K562 (cell line): ENCODE results near the gene ENOX2. TPM values are rescaled to one million over a fixed set of nuclear protein-coding genes. Genes with fewer than 3 reads are reported as not detected.

ENCODE experiments used
- ATAC-seq: fragments of 200-7000 bp; cut with Tn5 transposase; 3 replicates; pipeline ENCODE4 v1.9.1; 2020; ENCODE audit warnings: moderate library complexity
- BruUV-seq: library from RNA; stranded (reverse); fragments of 400-500 nt; replicated peaks from 2 replicates; lab custom pipeline; 2021; lab: Mats Ljungman, UMichigan
- CTCF ChIA-PET: fragments of 300-600 bp; formaldehyde crosslinking; extraction: SDS; loops from one replicate; lab custom pipeline; 2021; ENCODE audit warnings: low intra/inter-chr PET ratio; lab: Yijun Ruan, JAX
- POLR2A ChIA-PET: fragments of 300-600, 350-650 bp; sonication (Branson Sonifier 250); formaldehyde crosslinking; extraction: SDS; loops from one replicate; lab custom pipeline; 2021; ENCODE audit warnings: antibody characterized with exemption, inconsistent platforms; lab: Yijun Ruan, JAX
- DNase-seq, 4 experiments: peaks; one replicate each; pipeline versions ENCODE4 v3.0.0 to v3.0.0-alpha.2; 2011 to 2018; ENCODE audit warnings: low spot score in 3 of 4, mixed read lengths in 3 of 4; ENCODE audit errors: extremely low read depth in 1 of 4
- FAIRE-seq: peaks from 2 replicates; lab custom pipeline; 2011; peaks lifted over from hg19 to GRCh38; lab: Jason Lieb, UNC
- H2AFZ ChIP-seq: 2 replicates; pipeline ENCODE4 v1.6.0; 2011; ENCODE audit warnings: low read depth, low read length, control low read depth, inconsistent platforms
- H3K27ac ChIP-seq: fragments of 200-600 bp; 3 replicates; pipeline ENCODE4 v1.8.0; 2011; ENCODE audit warnings: low read depth, mild to moderate bottlenecking, control low read depth, inconsistent platforms, low read length, moderate library complexity, mixed read lengths; ENCODE audit errors: extremely low read depth
- H3K27me3 ChIP-seq, 2 experiments: fragments of 300-600 bp in 1 of 2; 2 replicates in 1 of 2; 3 replicates in 1 of 2; pipeline versions ENCODE4 v1.6.0 to v1.8.0; 2011; ENCODE audit warnings: inconsistent platforms in 2 of 2, low read length in 2 of 2, mild to moderate bottlenecking in 1 of 2, mixed read lengths in 1 of 2, moderate library complexity in 1 of 2; ENCODE audit not compliant: control insufficient read depth in 2 of 2, insufficient read depth in 2 of 2
- H3K36me3 ChIP-seq: fragments of 300-600 bp; 3 replicates; pipeline ENCODE4 v1.8.0; 2011; ENCODE audit warnings: mild to moderate bottlenecking, low read length, inconsistent platforms; ENCODE audit not compliant: control insufficient read depth, insufficient read depth
- H3K4me1 ChIP-seq, 2 experiments: fragments of 200-600 bp in 1 of 2; replicated peaks in 1 of 2; 2 replicates in 1 of 2; 3 replicates in 1 of 2; pipeline versions ENCODE4 v1.5.1 to v1.8.0; 2011; ENCODE audit warnings: inconsistent platforms in 2 of 2, low read length in 2 of 2, mild to moderate bottlenecking in 1 of 2, mixed read lengths in 1 of 2, moderate library complexity in 1 of 2; ENCODE audit not compliant: control insufficient read depth in 2 of 2, insufficient read depth in 2 of 2
- H3K4me2 ChIP-seq: 2 replicates; pipeline ENCODE4 v1.6.1; 2011; ENCODE audit warnings: low read length, control low read depth, inconsistent platforms, mixed read lengths; ENCODE audit not compliant: insufficient read depth
- H3K4me3 ChIP-seq: fragments of 200-600 bp; sonication (generic), shearing (Covaris generic); 2 replicates; pipeline ENCODE4 v1.5.1; 2016; ENCODE audit warnings: control low read depth, inconsistent platforms
- H3K79me2 ChIP-seq: fragments of 200-600 bp; 3 replicates; pipeline ENCODE4 v1.8.0; 2011; ENCODE audit warnings: low read length, inconsistent platforms; ENCODE audit not compliant: control insufficient read depth, insufficient read depth
- H3K9ac ChIP-seq, 2 experiments: 2 replicates each; pipeline versions ENCODE4 v1.6.0 to v1.6.1; 2011; ENCODE audit warnings: low read depth in 2 of 2, low read length in 2 of 2, control low read depth in 1 of 2, inconsistent platforms in 1 of 2, mild to moderate bottlenecking in 1 of 2, mixed read lengths in 1 of 2; ENCODE audit not compliant: insufficient read depth in 1 of 2
- H3K9me1 ChIP-seq: one replicate; pipeline ENCODE4 v1.6.0; 2011; ENCODE audit warnings: inconsistent platforms, mild to moderate bottlenecking, low read length, moderate library complexity; ENCODE audit not compliant: control insufficient read depth, insufficient read depth
- H3K9me3 ChIP-seq: replicated peaks from 2 replicates; pipeline ENCODE4 v1.5.1; 2011; ENCODE audit warnings: low read depth, low read length, inconsistent platforms; ENCODE audit not compliant: control insufficient read depth, insufficient read depth
- H4K20me1 ChIP-seq: replicated peaks from 2 replicates; pipeline ENCODE4 v1.6.1; 2011; ENCODE audit warnings: low read length, inconsistent platforms, mixed read lengths; ENCODE audit not compliant: control insufficient read depth, insufficient read depth
- ESRRA ChIP-seq: fragments of 450-650 bp; IDR thresholded peaks from 2 replicates; pipeline ENCODE4 v1.6.1; 2014; ENCODE audit warnings: low read depth, mild to moderate bottlenecking, moderate library complexity, borderline replicate concordance
- GABPA ChIP-seq: fragments of 200-800 bp; sonication (Bioruptor generic); conservative IDR thresholded peaks from 2 replicates; pipeline ENCODE4 v1.6.1; 2016; ENCODE audit warnings: low read depth, missing genetic modification characterization, missing compliant biosample characterization
- HMG20A ChIP-seq: fragments of 450-650 bp; formaldehyde crosslinking; conservative IDR thresholded peaks from 2 replicates; pipeline ENCODE4 v1.4.0; 2020; ENCODE audit warnings: mild to moderate bottlenecking, mixed read lengths
- NBN ChIP-seq: fragments of 450-650 bp; IDR thresholded peaks from 2 replicates; pipeline ENCODE4 v1.6.1; 2016; ENCODE audit warnings: low read depth, mild to moderate bottlenecking
- NR1H2 ChIP-seq: sonication (generic); formaldehyde crosslinking; IDR thresholded peaks from 2 replicates; pipeline ENCODE4 v1.4.0; 2020; ENCODE audit warnings: mild to moderate bottlenecking, missing genetic modification reagents
- RAD21 ChIP-seq, 2 experiments: fragments of 250-450 bp in 1 of 2; fragments of 450-650 bp in 1 of 2; sonication (Bioruptor Pico) in 1 of 2; formaldehyde crosslinking in 1 of 2; IDR thresholded peaks in 1 of 2; conservative IDR thresholded peaks in 1 of 2; 2 replicates each; pipeline versions ENCODE4 v1.4.0 to v1.8.0; 2020 to 2022; ENCODE audit warnings: mild to moderate bottlenecking in 2 of 2, moderate library complexity in 1 of 2
- ZFP36 ChIP-seq: fragments of 150-350 bp; IDR thresholded peaks from 2 replicates; pipeline ENCODE4 v1.6.1; 2018; ENCODE audit warnings: low read length, low read depth; ENCODE audit not compliant: partially characterized antibody
- ZNF239 ChIP-seq: fragments of 250-450 bp; sonication (Bioruptor Pico); IDR thresholded peaks from 2 replicates; pipeline ENCODE4 v1.4.0; 2020; ENCODE audit warnings: mild to moderate bottlenecking
- ZNF316 ChIP-seq: fragments of 450-650 bp; IDR thresholded peaks from 2 replicates; pipeline ENCODE4 v1.6.1; 2016
- ZNF76 ChIP-seq: fragments of 250-450 bp; sonication (Bioruptor Pico); IDR thresholded peaks from 2 replicates; pipeline ENCODE4 v1.4.0; 2020; ENCODE audit warnings: mild to moderate bottlenecking, moderate library complexity, borderline replicate concordance
- WGBS: fragments of 100-300 bp; shearing (Covaris generic); methylation state at CpG from one replicate; pipeline ENCODE4 v1.1.6; 2016; ENCODE audit warnings: low coverage, mixed read lengths; ENCODE audit not compliant: insufficient coverage; ENCODE audit errors: missing lambda C conversion rate; 5-methylcytosine and 5-hydroxymethylcytosine counted together
- in situ Hi-C: fragments of 300-500 bp; cut with MboI; formaldehyde crosslinking; loops from 4 replicates; pipeline ENCODE4 v1.15.0; 2018; ENCODE audit warnings: inconsistent platforms, mixed read lengths
- intact Hi-C: fragments of 100-400 bp; cut with micrococcal nuclease; formaldehyde crosslinking; loops from 2 replicates; pipeline ENCODE4 v1.14.2; 2022
- polyA plus RNA-seq, 8 experiments: library from polyadenylated mRNA; depleted of rRNA in 4 of 8; stranded (reverse) in 5 of 8; unstranded in 3 of 8; fragments of >200 nt; fragmentation: Nextera tagmentation in 2 of 8; fragmentation: Illumina TruSeq in 1 of 8; extraction: Ambion mirVana in 2 of 8; extraction: Trizol in 1 of 8; gene quantifications; 2 replicates each; pipeline versions ENCODE4 v1.2.1 to v1.2.3, GENCODE V29; 2011 to 2014; ENCODE audit warnings: inconsistent platforms in 1 of 8, missing spikeins in 1 of 8
- total RNA-seq, 7 experiments: library from RNA; depleted of rRNA in 6 of 7; stranded (reverse); fragments of >200 nt in 6 of 7; fragmentation: Illumina TruSeq in 2 of 7; extraction: Trizol in 2 of 7; gene quantifications; 2 replicates each; pipeline versions ENCODE4 v1.2.1 to v1.2.3, GENCODE V29; 2011 to 2021; ENCODE audit warnings: low replicate concordance in 1 of 7
- TF ChIP-seq, protein P1 (sequence below): fragments of 450-650 bp; IDR thresholded peaks from 2 replicates; pipeline ENCODE4 v1.6.1; 2016; ENCODE audit warnings: missing biosample characterization, missing genetic modification characterization
- TF ChIP-seq, protein P2 (sequence below), 2 experiments: fragments of 200-800 bp in 1 of 2; sonication (Bioruptor generic) in 1 of 2; sonication (generic) in 1 of 2; formaldehyde crosslinking in 1 of 2; IDR thresholded peaks in 1 of 2; conservative IDR thresholded peaks in 1 of 2; 2 replicates each; pipeline versions ENCODE4 v1.5.0 to v1.6.1; 2016 to 2020; ENCODE audit warnings: missing compliant biosample characterization in 1 of 2, missing genetic modification characterization in 1 of 2, missing genetic modification reagents in 1 of 2

Gene ENOX2
- total and polyA plus RNA-seq, 9 of the 15 experiments (the other 6 are each of a cell fraction or from before 2014, with no cell fraction given), result 6.1 to 24.0 (median 13.8) TPM

DNA sequence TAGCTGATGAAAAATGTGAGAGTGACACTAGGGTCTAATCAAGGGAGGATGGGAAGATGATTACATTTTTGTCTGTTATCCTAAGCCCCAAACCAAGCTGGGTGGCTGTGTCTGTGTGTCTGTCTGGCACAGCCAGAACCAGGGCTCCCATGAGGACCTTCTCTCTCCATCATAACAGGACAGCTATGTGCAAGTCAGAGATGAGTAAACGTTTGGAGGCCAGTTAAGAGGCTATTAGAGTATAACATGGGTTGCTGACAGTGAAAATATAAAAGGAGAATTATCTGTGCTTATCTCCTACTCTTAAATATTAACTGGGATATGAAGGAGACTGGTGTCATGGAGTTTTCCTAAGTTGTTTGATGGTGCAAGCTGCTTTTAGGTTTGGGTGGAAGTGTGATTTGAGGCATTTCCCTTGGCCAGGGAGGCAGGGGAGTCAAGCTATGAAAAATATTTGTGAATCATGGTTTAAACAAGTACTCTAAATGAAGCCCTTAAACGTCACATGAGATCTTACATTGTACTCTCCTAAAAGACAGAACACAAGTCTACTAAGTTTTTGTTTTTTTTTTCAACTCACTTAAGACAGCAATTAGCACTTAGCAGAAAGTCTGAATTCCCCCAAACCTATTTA, 156.2 kb downstream of the ENOX2 start:
- ChIA-PET CTCF (no interaction called here), POLR2A (interaction anchor here (0.7 to 2.2 kb wide), 2 partner anchors 10 to 156 kb away, joined by 3 to 7 read pairs; partner anchors contain the start of gene ENOX2)
- Histone ChIP-seq H4K20me1 (no peaks in the 10 kb centered on the region), H3K36me3 (no peaks in the 10 kb centered on the region), H2AFZ (no peak overlapping the region), H3K9me3 (no peaks in the 10 kb centered on the region), H3K4me3 (no peak overlapping the region), H3K4me1 (peaks cover 13 to 17% of the 10 kb centered on the region in 2 experiments; a peak in 4 of 5 replicates), H3K4me2 (no peak overlapping the region), H3K9ac (no peak overlapping the region), H3K79me2 (no peaks in the 10 kb centered on the region), H3K27me3 (no peaks in the 10 kb centered on the region), H3K9me1 (no peaks in the 10 kb centered on the region), H3K27ac (no peak overlapping the region)
- no peak for FAIRE-seq
- no TSS peak for BruUV-seq
- no peak for ATAC-seq
- 50% methylated on average over 2 of the region's 2 CpGs for WGBS
- intact Hi-C loops, result no loop called here
- in situ Hi-C loops, result no loop called here
- DNase-seq, result no peak
- no peak for TF ChIP-seq GABPA (tag)
- no peak for TF ChIP-seq ZNF76

DNA sequence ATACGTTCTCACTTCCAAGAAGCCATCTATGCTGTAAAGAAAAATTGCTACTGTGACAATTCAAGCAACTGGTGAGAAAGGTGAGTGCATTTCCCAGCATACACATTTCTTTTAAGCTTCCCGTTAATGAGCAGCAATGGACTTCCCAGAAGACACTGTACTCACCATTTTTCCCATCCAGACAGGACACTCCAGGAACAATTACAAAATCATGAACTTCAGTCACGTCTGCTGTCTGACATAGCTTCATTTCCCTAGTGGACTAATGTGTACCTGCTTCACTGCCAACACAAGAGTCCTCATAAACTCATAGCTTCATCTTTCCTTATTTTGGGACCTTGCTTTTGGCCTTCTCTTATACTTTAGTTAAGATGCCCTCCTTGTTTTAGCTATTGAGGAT, 156.9 kb downstream of the ENOX2 start:
- 40% methylated on average over 3 of the region's 3 CpGs for WGBS
- H2AFZ ChIP-seq, result no peak overlapping the region
- no peak overlapping the region for H3K4me3 ChIP-seq
- ChIA-PET POLR2A (interaction anchor here (0.7 to 2.2 kb wide), 4 partner anchors 10 to 157 kb away, joined by 3 to 7 read pairs (median 3); partner anchors contain the start of gene ENOX2), CTCF (no interaction called here)
- H3K4me2 ChIP-seq, result no peak overlapping the region
- H3K79me2 ChIP-seq, result no peaks in the 10 kb centered on the region
- ATAC-seq (no peak), FAIRE-seq (no peak), DNase-seq (peak in 1 of 4 experiments; percentile 7)
- peaks cover 12 to 13% of the 10 kb centered on the region in 2 experiments; a peak in 4 of 5 replicates for H3K4me1 ChIP-seq
- no peaks in the 10 kb centered on the region for H3K27me3 ChIP-seq
- in situ Hi-C loops, result no loop called here
- no peaks in the 10 kb centered on the region for H3K9me3 ChIP-seq
- intact Hi-C loops, result no loop called here
- no peak overlapping the region for H3K9ac ChIP-seq
- H3K9me1 ChIP-seq, result no peaks in the 10 kb centered on the region
- no peak overlapping the region for H3K27ac ChIP-seq
- BruUV-seq, result no TSS peak
- H4K20me1 ChIP-seq, result no peaks in the 10 kb centered on the region
- no peaks in the 10 kb centered on the region for H3K36me3 ChIP-seq
- TF ChIP-seq NBN (no peak), ZFP36 (no peak), RAD21 (CRISPR knock-in tag; conservative IDR thresholded peaks at IDR 0.05 in 1 of 2, IDR thresholded peaks at IDR 0.05 in 1 of 2) (no peak), ZNF316 (no peak), ZNF239 (no peak), NR1H2 (CRISPR knock-in tag) (no peak), ESRRA (no peak), HMG20A (CRISPR knock-in tag) (no peak)
- TF ChIP-seq, protein P1, sequence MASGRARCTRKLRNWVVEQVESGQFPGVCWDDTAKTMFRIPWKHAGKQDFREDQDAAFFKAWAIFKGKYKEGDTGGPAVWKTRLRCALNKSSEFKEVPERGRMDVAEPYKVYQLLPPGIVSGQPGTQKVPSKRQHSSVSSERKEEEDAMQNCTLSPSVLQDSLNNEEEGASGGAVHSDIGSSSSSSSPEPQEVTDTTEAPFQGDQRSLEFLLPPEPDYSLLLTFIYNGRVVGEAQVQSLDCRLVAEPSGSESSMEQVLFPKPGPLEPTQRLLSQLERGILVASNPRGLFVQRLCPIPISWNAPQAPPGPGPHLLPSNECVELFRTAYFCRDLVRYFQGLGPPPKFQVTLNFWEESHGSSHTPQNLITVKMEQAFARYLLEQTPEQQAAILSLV (tag), result no peak
- TF ChIP-seq, protein P2, sequence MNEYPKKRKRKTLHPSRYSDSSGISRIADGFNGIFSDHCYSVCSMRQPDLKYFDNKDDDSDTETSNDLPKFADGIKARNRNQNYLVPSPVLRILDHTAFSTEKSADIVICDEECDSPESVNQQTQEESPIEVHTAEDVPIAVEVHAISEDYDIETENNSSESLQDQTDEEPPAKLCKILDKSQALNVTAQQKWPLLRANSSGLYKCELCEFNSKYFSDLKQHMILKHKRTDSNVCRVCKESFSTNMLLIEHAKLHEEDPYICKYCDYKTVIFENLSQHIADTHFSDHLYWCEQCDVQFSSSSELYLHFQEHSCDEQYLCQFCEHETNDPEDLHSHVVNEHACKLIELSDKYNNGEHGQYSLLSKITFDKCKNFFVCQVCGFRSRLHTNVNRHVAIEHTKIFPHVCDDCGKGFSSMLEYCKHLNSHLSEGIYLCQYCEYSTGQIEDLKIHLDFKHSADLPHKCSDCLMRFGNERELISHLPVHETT (CRISPR knock-in tag; conservative IDR thresholded peaks at IDR 0.05 in 1 of 2, IDR thresholded peaks at IDR 0.05 in 1 of 2), result no peak
